GM18907 (cell line): ENCODE data around the gene SRD5A1.
"Not testable (repeated sequence)": the region's sequence is repeated elsewhere in the genome, so short reads cannot be mapped to it uniquely, and the experiment has no call there.

ENCODE experiments used
- ATAC-seq: cut with Tn5 transposase; IDR thresholded peaks from one replicate; pipeline ENCODE4 v1.9.1; 2021; ENCODE audit warnings: mild to moderate bottlenecking, moderate library complexity; ENCODE audit not compliant: unreplicated experiment

Gene SRD5A1

GRCh38 chr5:6638236-6638635, 5.0 kb downstream of the SRD5A1 start:
- no peak for ATAC-seq

- no peak for ATAC-seq
These were observed 9.4 kb downstream of the SRD5A1 start for GRCh38 chr5:6642655-6643054.

GRCh38 chr5:6644794-6645241, 11.6 kb downstream of the SRD5A1 start:
- ATAC-seq = no peak

- ATAC-seq = not testable (repeated sequence)
These were observed 12.5 kb downstream of the SRD5A1 start for GRCh38 chr5:6645571-6646362.

- no peak for ATAC-seq
These were observed 15.9 kb downstream of the SRD5A1 start for GRCh38 chr5:6649186-6649585.

DNA sequence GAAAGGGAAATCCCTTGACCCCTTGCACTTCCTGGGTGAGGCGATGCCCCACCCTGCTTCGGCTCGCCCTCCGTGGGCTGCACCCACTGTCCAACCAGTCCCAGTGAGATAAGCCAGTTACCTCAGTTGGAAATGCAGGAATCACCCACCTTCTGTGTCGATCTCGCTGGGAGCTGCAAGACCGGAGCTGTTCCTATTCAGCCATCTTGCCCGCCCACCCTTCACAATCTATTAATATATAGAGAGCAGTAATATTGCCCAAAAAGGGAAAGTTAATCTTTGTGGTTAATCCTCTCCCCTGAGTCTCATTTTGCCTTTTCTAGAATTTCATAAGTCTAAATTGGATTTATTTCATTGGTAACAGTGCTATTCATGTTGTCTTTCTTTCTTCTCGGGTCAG, 16.4 kb downstream of the SRD5A1 start:
- ATAC-seq = no peak

DNA sequence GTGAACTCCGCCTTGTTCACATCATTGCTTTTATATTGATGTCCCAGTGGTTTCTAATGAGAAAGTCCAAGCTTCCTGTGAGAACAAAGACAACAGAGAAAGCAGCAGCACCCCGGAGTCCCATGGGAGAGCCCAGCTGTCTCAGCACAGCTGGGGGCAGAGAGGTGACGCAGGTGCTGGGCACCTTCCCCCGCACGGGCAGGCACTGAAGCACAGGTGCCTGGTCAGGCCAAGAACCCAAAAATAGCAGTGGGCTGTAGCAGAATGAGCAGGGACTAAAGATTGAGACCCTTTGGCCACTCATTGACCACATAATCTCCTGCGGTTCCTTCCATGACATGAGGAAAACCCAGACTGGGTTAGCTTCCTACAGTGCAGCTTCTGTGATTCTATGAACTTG, 18.8 kb downstream of the SRD5A1 start:
- ATAC-seq = peak; percentile 99

GRCh38 chr5:6655432-6655831, 22.2 kb downstream of the SRD5A1 start:
- no peak for ATAC-seq

- ATAC-seq = no peak
These were observed 23.4 kb downstream of the SRD5A1 start for GRCh38 chr5:6656680-6657079.

GRCh38 chr5:6659941-6660684, 26.9 kb downstream of the SRD5A1 start:
- peak; percentile 84 for ATAC-seq

DNA sequence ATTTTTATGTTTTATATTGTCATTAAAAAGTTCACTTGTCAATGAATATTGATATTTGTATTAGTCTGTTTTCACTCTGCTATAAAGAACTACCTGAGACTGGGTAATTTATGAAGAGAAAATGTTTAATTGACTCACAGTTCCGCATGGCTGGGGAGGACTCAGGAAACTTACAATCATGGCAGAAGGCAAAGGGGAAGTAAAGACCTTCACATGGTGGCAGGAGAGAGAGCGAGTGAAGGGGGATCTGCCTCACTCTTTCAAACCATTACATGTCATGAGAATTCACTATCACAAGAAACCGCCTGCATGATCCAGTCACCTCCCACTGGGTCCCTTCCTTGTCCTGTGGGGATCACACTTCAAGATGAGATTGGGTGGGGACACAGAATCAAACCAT, 27.4 kb downstream of the SRD5A1 start:
- ATAC-seq = peak; percentile 55

DNA sequence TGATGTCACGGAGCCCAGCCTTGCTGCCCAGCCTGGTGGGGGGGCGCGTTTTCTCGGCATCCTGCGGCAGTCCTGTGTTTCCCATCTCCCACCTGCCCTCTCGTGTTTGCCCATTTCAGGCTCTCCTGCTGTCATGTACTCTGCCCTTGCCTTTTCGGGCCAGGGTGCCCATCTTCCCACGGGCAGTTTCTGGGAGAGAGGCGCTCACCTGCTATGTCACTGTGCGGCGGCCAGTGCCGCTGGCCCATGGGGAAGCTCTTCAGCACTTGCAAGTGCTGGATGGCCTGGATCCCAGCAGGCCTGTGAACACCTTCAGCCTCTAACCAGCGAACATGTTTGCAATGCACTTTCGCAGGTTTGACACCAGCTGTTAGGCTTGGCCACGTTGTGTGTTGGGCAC, 33.5 kb downstream of the SRD5A1 start:
- ATAC-seq = no peak

- no peak for ATAC-seq
These were observed 34.4 kb downstream of the SRD5A1 start for GRCh38 chr5:6667648-6668047.

GRCh38 chr5:6668717-6669116, 35.5 kb downstream of the SRD5A1 start:
- ATAC-seq = not testable (repeated sequence)

- ATAC-seq = no peak
These were observed 39.8 kb downstream of the SRD5A1 start for GRCh38 chr5:6673031-6673430.

DNA sequence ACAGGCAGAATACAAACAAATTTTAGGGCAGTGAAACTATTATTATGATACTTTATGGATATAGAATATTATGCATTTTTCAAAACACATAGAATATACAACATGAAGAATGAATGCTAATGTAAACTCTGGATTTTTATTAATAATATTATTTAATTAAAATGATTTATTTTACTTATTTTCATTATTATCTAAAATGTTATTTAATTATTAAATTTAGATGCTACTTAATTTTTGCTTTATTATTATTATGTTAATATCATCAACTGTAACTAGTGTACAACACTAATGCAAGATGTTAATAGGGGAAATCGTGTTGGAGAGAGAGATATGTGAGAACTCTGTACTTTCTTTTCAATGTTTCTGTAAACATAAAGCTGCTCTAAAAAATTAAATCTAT, 40.7 kb downstream of the SRD5A1 start:
- no peak for ATAC-seq

- ATAC-seq = no peak
These were observed 41.2 kb downstream of the SRD5A1 start for GRCh38 chr5:6674421-6674820.

DNA sequence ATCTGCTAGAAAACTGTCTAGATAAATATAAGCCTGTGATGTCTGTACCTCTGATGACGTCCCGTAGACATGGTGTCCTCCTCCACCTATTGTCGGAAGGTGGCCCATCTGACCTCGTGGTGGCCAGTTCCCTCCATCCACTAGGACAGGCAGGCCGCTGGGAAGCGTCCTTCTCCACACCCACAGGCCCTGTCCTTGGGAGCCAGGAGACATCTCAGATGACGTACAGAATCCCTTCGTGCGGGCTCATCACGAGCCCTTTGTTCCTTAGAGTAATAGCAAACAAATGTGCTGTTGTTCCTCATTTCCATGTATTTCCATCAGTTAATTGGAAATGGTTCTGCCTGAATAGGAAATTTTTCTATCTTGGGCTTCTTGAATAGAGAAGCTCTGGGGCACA, 41.6 kb downstream of the SRD5A1 start:
- ATAC-seq = no peak

DNA sequence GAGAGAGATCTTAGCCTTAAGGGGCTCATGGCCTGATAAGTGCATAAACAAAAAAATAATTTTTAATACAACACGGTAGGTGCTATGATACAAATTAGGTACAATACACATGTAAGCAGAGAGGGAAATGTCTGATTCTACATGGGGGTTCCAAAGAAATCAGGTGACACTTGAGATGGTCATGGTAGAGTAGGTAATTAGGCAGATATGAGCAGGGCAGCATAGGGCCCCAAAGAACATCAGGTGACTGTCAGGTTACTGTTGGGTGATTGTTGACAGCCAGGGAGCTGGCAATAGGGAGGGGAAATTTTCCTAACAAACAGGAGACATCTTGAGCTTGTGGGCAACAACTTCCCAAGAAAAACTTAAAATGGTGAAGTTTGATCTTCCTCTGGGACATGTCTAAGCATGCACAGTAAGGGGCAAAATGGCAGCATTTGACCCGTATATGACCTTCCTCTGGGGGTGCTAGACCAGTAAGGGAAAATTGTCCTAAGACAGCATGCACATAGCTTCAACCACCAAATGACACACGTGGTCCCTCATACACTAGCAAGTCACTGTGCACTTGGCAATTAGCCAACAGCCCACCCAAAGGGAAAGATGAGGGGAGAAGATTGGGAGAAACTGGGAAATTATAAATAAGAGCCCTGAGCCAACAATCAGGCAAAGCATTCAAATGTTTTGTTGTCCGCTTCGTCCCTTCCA, 42.7 kb downstream of the SRD5A1 start:
- no peak for ATAC-seq

GRCh38 chr5:6676702-6677101, 43.5 kb downstream of the SRD5A1 start:
- no peak for ATAC-seq

DNA sequence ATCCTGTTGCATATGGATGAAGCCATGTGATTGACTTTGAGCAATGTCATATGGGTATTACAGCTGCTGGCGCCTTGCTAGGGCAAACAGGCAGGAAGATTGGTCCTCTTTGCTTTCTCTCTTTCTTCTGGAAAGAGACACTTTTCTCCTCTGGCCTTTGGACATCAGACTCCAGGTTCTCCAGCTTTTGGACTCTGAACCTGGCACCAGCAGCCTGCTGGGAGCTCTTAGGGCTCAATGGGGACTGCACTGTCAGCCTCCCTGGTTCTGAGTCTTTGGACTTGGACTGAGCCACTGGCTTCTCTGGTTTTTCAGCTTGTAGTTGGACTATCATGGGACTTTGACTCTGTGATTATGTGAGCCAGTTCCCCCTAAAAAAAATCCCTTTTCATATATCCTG, 45.1 kb downstream of the SRD5A1 start:
- no peak for ATAC-seq

DNA sequence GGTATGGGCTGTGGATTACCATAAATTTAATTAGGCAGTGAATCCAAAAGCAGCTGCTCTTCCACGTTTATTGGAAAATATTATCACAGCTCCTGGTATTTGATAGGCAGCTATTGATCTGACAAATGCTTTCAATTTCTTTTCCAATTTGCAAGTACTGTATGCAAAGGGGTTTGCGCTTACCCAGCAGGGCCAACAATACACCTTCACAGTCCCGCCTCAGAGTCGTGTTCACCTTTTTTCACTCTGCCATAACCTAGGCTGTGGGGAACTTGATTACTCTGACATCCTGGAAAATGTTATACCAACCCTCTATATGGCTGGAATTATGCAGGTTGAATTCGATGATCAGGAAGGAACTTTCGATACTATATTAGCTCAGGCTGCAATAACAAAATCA, 47.7 kb downstream of the SRD5A1 start:
- ATAC-seq = no peak
